CD4-positive, alpha-beta T cell treated with Interleukin-6 at 100 ng/mL for 8 hours (primary cell): ENCODE data around the gene ZNF444.
"Not testable (repeated sequence)": the region's sequence is repeated elsewhere in the genome, so short reads cannot be mapped to it uniquely, and the experiment has no call there.

ENCODE experiments used
- DNase-seq: peaks from one replicate; pipeline ENCODE4 v3.0.0-alpha.2; 2020; ENCODE audit warnings: mixed read lengths, low spot score

Gene ZNF444

DNA sequence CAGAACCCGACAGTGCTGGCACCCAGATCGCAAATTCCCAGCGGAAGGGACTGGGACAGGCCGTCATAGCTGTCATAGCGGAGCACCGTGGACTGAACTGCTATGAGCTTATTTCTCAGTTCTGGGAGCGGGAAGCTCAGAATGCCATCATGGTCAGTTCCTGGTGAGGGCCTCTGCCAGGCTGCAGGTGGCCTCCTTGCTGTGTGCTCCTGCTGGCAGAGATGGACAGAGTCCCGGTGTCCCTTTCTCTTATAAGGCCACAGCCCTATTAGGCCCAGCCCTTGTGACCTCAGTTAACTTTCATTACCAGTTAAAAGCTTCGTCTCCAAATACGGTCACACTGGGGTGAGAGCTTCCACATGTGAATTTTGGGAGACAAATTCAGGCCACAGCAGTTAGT lies 4.6 kb downstream of the ZNF444 start:
- no peak for DNase-seq

GRCh38 chr19:56146904-56147303 lies 5.8 kb downstream of the ZNF444 start:
- no peak for DNase-seq

- no peak for DNase-seq
Measured at GRCh38 chr19:56147307-56147706, 6.2 kb downstream of the ZNF444 start.

GRCh38 chr19:56148096-56148495 lies 7.0 kb downstream of the ZNF444 start:
- DNase-seq, result no peak

DNA sequence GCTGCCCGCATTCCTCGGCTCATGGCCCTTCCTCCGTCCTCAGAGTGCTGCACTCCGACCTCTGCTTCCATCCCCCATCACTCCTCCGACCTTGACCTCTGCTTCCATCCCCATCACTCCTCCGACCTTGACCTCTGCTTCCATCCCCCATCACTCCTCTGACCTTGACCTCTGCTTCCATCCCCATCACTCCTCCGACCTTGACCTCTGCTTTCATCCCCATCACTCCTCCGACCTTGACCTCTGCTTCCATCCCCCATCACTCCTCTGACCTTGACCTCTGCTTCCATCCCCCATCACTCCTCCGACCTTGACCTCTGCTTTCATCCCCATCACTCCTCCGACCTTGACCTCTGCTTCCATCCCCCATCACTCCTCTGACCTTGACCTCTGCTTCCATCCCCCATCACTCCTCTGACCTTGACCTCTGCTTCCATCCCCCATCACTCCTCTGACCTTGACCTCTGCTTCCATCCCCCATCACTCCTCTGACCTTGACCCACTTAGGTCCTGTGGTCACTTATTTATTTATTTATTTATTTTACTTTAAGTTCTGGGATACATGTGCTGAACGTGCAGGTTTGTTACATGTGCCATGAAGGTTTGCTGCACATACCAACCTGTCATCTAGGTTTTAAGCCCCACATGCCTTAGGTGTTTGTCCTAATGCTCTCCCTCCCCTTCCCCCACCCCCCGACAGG lies 8.0 kb downstream of the ZNF444 start:
- not testable (repeated sequence) for DNase-seq

DNA sequence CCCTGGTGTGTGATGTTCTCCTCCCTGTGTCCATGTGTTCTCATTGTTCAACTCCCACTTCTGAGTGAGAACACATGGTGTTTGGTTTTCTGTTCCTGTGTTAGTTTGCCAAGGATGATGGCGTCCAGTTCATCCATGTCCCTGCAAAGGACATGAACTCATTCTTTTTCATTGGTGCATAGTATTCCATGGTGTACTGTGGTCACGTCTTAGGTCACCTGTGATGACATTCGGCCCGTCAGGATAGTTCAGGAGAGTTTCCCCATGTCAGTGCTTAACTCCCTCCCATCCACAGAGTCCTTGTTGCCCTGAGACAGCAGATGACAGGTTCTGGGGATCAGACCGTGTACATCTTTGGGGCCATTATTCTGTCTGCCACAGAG lies 8.6 kb downstream of the ZNF444 start:
- no peak for DNase-seq

GRCh38 chr19:56150358-56150757 lies 9.3 kb downstream of the ZNF444 start:
- no peak for DNase-seq

GRCh38 chr19:56152644-56153043 lies 11.6 kb downstream of the ZNF444 start:
- no peak for DNase-seq

GRCh38 chr19:56153507-56153906 lies 12.4 kb downstream of the ZNF444 start:
- no peak for DNase-seq

- no peak for DNase-seq
Measured at GRCh38 chr19:56155124-56155687, 14.1 kb downstream of the ZNF444 start.

DNA sequence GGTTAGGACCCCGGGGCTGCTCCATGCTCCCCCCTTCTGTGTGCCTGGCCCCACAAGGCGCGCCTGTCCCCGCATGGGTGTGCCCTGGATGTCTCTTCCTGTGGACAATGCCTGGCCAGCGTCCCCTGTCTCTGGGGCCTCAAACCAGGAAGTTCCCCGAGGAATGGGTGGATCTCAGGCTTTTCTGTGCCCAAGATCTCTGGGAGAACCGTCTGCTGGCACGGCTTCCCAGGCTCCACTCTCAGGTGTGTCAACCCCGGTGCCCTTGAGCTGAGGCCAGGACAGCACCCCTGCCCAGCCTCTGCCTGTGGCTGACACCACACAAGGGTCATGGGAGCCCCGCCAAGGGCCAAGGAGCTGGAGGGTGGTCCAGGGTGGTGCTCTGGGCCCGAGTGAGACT lies 15.7 kb downstream of the ZNF444 start:
- no peak for DNase-seq

DNA sequence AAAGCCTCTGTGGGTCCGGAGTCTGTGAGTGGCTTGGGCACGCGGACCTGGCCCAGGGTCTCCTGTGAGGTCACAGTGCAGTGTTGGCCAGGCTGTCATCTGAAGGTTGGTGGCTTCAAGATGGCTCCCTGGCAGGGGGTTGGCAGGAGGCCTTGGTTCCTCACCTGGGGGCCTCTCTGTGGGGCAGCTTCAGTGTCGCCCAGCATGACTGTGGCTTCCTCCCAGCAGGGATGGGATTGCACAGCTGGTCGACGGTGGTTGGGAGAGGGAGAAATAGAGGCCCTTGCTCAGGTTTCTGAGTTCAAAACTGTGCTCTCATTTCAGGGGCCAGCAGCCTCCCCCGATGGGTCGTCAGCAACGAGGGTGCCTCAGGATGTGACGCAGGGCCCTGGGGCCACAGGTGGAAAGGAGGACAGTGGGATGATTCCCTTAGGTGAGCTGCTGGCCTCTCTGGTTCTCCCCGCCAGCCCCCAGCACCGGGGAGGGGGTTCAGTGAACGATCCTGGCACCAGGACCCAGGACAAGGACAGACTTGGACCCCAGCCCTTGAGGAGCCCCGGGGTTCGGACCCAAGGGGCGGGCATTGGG lies 17.2 kb downstream of the ZNF444 start:
- no peak for DNase-seq

DNA sequence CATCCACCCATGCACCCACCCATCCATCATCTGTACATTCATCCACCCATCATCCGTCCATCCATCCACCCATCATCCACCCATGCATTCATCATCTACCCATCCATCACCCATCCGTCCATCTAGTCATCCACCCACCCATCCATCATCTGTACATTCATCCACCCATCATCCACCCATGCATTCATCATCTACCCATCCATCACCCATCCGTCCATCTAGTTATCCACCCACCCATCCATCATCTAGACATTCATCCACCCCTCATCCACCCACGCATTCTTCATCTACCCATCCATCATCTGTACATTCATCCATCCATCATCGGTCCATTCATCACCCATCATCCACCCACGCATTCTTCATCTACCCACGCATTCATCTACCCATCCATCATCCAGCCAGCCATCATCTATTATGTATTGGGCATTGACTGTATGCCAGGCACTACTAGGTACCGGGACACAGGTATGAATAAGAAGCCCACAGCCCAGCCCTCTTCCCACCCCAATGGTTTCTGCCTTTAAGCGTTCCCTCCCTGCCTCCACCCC lies 18.0 kb downstream of the ZNF444 start:
- DNase-seq, result no peak

DNA sequence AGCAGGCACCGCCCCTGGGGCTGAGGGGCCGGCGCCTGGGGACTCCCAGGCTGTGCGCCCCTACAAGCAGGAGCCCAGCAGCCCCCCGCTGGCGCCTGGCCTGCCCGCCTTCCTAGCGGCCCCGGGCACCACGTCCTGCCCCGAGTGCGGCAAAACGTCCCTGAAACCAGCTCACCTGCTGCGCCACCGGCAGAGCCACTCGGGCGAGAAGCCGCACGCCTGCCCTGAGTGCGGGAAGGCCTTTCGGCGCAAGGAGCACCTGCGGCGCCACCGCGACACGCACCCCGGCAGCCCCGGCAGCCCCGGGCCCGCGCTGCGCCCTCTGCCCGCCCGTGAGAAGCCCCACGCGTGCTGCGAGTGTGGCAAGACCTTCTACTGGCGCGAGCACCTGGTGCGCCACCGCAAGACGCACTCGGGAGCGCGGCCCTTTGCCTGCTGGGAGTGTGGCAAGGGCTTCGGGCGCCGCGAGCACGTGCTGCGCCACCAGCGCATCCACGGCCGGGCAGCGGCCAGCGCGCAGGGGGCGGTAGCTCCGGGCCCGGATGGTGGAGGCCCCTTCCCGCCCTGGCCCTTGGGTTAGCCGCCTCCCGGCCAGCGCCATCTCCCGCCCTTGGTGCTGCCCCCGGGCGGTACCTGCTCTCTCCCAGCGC lies 18.7 kb downstream of the ZNF444 start:
- no peak for DNase-seq

- DNase-seq, result no peak
Measured at GRCh38 chr19:56161534-56161933, 20.4 kb downstream of the ZNF444 start.

DNA sequence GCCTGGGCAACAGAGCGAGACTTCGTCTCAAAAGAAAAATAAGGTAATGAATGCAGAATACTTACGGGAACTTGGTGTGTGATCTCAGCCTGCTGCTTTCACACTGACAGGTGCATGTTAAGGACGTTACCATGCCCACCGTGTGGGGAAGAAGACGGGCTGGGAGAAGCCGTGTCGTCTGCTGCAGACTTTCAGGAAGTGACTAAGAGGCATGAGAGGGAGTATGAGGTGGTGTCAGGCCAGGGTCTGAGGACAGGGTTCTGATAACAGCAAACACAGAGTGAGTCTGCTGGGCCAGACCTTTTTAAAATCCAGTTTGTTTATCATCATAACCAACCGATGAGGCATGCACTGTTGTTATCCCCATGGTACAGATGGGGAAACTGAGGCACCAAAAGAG lies 21.2 kb downstream of the ZNF444 start:
- DNase-seq, result no peak

GRCh38 chr19:56163097-56163496 lies 22.0 kb downstream of the ZNF444 start:
- no peak for DNase-seq

- no peak for DNase-seq
Measured at GRCh38 chr19:56167064-56167578, 26.0 kb downstream of the ZNF444 start.

DNA sequence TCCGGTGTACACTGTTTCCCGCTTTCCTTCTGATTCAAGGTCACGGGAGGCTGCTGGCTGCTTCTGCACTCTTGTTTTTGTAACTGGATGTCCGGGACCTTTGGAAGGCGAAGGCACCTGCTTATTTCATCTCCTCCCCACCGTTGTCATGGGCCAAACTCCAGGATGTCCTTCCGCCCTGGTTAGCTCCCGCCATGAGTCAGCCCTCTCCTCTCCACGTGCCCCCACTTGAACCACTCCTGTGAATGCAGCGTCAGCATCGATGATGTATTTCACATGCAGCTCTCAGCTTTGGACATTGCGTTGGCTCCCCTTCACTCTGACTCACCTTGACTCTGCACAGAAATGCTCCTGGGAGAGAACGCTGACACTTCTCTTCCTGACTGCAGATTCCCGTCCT lies 29.2 kb downstream of the ZNF444 start:
- DNase-seq, result no peak

DNA sequence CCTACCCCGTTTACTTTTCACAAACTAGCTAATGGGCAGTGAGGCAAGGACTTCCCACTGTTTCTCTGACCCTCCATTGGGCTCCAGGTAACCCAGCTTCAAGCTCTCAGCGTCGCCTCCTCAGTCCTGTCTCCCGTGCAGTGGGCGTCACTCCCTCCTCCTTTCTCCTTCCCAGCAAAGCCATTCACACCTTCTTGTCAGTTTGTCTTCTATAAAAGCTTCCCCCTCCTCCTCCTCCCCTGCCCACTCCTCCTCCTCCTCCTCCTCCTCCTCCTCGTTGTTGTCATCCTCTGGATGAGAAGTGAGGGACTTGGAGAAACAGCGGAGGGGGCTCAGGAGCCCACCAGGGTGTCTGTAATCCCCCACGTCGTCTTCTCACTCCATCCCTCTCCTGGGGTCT lies 33.0 kb downstream of the ZNF444 start:
- no peak for DNase-seq

DNA sequence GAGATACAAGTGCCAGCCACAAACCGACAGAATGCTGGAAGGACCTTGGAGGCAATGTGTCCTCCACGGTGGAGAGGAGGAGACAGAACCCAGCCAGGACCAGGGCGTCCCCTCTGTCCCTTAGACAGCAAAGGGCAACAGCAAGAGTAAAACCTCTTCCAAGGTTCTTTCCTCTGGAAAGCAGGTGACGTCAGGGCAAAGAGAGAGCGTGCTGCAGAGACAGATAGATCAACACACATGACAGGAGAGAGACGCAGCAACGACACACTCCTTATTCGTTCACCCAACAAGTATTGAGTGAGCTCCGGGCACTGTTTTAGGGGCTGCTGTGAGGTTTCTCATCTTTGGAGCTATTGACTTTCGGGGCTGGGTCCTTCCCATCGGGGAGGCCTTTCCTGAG lies 33.5 kb downstream of the ZNF444 start:
- DNase-seq, result no peak

DNA sequence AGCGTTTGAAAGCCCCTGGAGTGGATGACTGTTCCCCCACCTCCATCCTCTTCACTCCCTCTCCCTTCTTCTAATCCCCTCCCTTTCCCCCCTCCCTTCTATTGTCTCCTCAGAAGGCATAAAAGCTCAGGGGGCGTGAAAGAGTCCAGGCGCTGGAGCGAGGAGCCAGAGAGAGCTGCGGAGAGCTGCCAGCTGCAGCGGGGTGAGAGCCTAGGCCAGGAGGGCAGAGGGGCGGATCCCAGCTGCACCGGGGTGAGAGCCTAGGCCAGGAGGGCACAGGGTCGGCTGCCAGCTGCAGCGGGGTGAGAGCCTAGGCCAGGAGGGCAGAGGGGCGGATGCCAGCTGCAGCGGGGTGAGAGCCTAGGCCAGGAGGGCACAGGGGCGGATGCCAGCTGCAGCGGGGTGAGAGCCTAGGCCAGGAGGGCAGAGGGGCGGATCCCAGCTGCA lies 34.8 kb downstream of the ZNF444 start, which contains the start of gene GALP:
TSS of gene GALP (plus strand) at position 148 of the 447 bp plus-strand sequence. CDS start 1,101 bp downstream, outside the sequence.
- not testable (repeated sequence) for DNase-seq
